Suprapubic skin (tissue), 4 donors: Measurements from ENCODE around the gene WAC.

Experiments used
- CTCF ChIP-seq, 2 donors: fragments of 200-600 bp in 1 of 2; fragments of 450-650 bp in 1 of 2; sonication (generic) in 1 of 2; IDR thresholded peaks; one replicate each; pipeline ENCODE4 v1.5.1; 2016 to 2019; ENCODE audit warnings: antibody characterized with exemption in 2 of 2, mild to moderate bottlenecking in 1 of 2, moderate library complexity in 1 of 2
- EP300 ChIP-seq: sonication (generic); formaldehyde crosslinking; IDR thresholded peaks from one replicate; pipeline ENCODE4 v1.6.1; 2017; ENCODE audit warnings: antibody characterized with exemption
- POLR2A ChIP-seq, 2 donors: fragments of 450-650 bp; IDR thresholded peaks; one replicate each; pipeline ENCODE4 v1.6.1; 2017; ENCODE audit warnings: antibody characterized with exemption in 2 of 2, mild to moderate bottlenecking in 2 of 2, moderate library complexity in 2 of 2
- POLR2AphosphoS5 ChIP-seq, 3 donors: sonication (generic); formaldehyde crosslinking; IDR thresholded peaks; one replicate each; pipeline ENCODE4 v1.6.1; 2017; ENCODE audit warnings: antibody characterized with exemption in 3 of 3

DNA sequence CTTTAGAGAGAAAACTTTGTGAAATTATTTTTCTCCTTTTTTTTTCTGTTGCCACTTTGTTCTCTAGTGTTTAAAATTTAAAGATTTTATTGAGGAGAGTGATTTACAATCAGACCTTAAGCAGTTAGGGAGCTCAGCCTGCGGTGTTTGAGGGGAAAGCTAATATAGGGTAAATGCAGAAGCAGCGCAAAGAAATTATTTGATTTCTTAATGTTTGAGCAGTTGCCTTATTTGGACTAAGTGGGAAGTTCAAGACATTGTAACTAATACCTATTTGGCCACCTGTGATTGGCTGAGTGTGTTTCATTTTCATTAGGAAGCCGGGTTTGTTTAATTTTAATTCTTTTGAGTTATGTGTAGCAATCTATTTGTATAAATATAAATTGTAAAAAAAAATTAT is 25.3 kb downstream of the WAC start:
- no peak for TF ChIP-seq CTCF (IDR thresholded peaks at IDR 0.05)
- no peak for TF ChIP-seq POLR2A (IDR thresholded peaks at IDR 0.05)
- TF ChIP-seq POLR2AphosphoS5 (IDR thresholded peaks at IDR 0.05) = no peak
- no peak for TF ChIP-seq EP300
